NCI-H1417 (cell line): ENCODE measurements around the gene LMCD1.
A peak's percentile ranks its signal among the peaks of the same experiment; 100 is the strongest.
"Not testable (repeated sequence)": the region's sequence is repeated elsewhere in the genome, so short reads cannot be mapped to it uniquely, and the experiment has no call there.

Experiments used
- DNase-seq, 3 experiments: peaks; one replicate each; lab custom pipeline; 2025; lab: John Stamatoyannopoulos, UW

The LMCD1 gene

GRCh38 chr3:8560366-8561007 is 58.9 kb downstream of the LMCD1 start:
- no peak for DNase-seq

- DNase-seq = no peak
These were observed 59.7 kb downstream of the LMCD1 start for GRCh38 chr3:8561370-8561769.

DNA sequence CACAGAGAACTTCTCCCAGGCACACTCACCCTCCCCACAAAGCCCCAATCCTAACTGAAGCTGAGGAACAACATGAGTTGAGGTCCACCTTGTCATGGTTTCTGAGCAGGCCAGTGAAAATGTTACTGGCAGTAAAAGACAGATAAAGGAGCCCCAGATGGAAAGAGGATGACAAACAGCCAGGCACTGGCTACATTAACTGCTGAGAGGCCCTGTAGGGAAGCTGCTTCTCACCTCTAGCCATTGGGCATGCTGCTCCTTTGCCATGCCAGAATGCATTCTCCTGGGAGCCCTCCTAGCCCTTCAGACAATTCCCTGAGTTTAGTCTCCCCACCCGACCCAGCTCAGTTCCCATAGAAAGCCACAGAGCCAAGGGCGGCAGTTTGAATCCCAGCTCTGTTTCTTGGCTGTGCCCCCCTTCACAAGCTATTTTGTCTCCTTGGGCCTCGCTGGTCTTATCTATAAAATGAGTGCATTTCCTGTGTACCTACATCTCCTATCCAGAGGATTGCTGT is 60.5 kb downstream of the LMCD1 start:
- DNase-seq = no peak

GRCh38 chr3:8563146-8563545 is 61.5 kb downstream of the LMCD1 start:
- no peak for DNase-seq

DNA sequence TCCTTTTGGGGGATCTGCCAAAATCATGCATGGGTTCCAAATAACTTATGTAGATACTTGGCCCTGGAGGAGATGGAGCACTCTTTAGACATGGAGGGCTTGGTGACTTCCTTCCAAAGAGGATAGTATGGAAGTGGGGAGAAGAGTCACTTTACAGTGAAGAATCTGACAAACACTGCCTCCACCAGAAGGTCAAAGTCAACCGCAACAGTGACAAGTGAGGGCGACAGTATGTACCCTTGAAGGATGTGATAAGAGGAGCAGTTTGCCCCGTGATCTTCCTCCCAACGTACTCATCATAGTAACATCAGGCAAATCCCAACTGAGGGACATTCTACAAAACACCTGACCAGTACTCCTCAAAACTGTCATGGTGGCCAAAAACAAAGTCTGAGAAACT is 62.0 kb downstream of the LMCD1 start:
- no peak for DNase-seq

- no peak for DNase-seq
These were observed 63.8 kb downstream of the LMCD1 start for GRCh38 chr3:8565376-8565775.

DNA sequence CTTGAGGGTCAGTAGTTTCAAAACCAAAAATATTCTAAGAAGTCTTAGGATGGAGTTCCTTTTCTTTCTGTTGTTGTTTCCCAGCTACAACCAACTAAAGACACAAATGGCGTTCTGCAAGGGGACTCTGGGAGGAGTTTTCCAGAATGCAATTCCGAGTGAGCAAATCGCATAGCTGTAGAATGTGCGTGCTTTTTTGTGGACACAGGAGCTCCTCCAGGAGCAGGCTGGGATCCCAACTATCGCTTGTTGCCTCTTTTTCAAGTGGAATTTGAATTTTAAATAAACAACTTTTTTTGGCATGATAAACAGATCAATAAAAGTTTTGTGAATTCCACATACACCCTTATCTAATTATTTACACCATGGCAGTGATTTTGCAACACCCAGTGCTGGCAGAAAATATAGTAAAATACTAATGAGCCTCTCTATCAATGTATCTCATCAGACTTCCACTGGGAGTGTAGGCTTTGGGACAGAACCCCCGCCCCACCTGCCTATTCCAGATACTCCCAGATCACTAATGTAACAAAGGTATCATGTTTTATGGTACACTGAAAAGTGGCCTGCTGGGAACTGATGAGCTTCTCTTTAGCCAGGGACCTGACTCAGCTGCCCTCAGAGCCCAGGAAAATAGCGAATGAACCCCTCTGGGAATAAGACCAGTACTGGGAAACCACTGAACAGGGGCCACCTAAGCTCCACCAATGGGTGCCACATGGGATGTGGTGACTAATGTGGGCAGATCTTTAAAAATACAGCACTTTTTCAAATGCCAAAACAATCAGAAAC is 66.4 kb downstream of the LMCD1 start:
- no peak for DNase-seq

GRCh38 chr3:8571256-8571655 is 69.6 kb downstream of the LMCD1 start:
- no peak for DNase-seq

DNA sequence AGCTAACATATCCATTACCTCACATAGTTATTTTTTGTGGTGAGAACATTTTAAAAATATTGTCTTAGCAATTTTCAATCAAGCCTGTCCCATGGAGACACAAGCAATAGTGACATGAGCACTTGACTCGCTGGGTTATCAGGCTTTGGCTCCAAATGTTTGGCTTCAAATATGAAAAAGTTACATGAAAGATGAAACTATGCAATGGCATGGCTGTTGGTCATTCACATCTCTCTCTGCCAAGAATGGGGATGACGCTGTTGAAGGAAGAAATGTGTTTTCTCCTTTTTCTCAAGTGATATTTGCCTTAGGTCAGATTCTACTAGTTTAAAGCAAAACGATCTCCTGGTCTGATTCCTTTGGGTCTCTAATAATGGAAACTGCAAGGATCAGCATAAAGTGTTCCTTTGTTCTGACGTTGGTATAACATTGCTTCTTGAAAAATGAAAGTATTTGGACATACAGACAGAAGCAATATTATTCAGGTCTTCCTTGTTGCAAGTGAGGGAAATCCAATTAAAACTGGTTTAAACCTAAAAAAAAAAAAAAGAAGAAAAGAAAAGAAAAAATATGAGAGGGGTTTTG is 71.8 kb downstream of the LMCD1 start:
- DNase-seq = no peak

GRCh38 chr3:8574040-8574669 is 72.5 kb downstream of the LMCD1 start:
- DNase-seq = no peak

DNA sequence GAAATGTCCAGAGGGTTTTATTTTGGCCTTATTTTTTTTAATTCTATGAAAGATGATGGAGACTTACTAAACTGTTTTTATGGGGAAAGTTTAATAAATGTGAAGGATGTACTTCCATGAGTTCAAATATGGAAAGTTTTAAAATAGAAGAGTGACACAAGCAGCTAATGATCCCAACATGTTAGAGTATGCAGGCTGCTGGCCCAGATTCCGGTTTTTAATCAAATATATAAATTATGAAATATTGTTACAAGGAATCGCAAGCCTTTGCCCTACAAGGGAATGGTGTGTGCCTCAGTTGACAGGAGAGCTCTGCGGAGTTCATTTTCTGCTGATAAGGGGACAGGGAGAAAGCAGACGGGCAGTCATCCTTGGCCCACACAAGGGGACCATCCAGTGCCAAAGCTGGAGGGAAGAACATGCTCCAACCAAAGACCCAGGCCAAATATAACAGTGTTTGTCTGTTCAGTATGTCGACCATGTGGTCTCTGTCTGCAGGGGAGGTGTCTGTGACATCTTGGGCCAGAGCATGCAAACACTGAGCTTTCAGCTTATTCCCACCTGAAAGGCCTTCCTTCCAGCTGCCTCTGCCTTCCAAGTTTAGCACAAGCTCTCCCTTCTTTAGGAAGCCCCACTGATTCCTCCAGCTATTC is 73.2 kb downstream of the LMCD1 start:
- no peak for DNase-seq

DNA sequence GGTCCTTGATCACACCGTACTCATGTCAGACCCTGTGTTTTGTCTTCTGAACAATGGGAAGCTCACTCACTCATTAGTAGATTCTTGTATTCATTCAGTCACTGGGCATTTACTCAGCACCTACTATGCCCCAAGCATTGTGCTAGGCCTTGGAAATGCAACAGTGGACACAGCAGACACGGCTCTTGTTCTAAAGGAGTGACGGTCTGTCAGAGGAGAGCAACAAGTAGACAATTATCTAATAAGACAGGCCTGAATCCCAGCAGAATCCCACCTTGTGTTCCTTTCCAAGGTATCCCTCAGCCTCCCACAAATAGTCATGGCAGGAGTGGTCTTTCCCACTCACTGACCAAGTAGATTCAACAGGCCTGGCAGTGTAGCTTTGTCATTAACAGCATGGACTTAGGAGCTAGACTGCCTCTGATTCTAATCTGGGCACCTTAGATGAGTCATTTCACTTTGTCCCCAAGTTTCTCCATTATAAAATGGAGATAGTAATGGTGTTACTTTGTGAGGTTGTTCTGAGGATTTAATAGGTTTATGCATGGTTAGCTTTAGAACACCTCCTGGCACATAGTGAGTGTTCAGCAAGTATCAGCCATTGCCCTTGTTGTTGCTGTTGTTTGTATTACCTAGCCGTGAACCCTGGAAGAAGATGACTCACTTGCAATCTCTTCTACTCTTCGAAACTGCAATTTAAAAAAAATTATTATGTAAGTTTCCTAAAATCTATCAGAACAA is 73.9 kb downstream of the LMCD1 start:
- DNase-seq = no peak

DNA sequence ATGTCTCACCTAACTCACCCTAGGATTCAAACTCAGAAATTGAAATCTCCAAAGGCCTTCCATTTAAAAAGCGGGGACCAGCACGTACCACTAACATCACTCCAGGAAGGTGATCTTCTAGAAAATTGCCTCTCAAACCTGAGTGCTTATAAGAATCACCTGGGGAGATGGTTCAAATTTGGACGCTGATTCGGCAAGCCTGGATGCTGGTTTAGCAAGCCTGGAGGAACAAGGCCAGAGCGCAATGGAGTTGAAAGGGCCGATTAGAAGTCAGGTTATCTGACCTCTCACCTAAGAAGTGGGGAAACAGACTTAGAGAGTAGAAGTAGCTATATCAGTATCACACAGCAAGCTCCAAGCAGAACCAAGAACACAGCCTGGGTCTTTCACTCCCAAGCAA is 74.8 kb downstream of the LMCD1 start:
- DNase-seq = no peak

DNA sequence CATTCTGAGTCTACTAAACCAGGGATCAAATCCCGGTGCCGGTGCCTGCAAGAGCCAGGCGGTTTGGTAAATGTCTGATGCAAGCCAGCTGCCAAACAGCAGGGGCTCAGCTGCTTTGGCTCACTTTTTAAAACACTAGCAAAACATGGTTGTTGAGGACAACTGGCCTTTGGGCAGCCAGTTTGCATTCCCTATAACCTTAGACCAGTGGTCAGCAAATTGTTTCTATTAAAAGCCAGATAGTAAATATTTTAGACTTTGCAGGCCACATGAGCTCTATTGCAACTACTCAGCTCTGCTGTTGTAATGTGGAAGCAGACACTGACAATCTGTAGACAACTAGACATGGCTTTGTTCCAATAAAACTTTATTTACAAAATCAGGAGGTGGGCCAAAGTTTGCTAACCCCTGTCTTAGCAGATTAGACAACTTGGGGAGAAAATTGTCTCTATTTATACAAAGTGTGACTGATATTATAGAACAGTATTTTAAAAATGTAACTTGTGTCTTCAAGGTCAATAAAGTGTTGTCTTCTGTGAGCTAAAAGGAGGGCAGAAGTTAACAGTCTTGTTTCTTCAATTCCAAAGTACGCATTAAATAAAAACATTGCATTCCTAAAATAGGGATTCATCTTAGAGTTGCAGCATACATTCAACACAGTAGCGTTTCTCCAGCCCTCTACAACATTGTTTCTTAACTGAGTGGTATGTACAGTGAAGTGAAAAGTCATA is 75.4 kb downstream of the LMCD1 start:
- no peak for DNase-seq

DNA sequence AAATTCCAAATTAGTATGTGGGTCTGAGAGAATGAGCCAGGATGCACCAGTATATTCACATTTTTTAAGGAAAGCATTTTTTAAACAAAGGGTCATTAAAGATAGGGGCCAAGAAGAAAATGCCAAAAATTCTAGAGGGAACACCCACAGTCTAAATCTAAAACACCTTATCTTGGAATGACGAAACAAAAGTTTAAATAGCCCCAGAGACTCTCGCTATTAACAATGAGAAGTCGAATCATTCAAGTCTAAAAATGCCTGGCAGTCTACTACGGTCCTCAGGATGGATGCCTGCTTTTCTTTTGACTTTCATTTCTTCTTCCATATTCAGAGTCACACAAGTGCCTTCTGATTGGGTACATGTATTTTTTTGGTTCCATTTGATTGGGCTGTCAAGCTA is 76.7 kb downstream of the LMCD1 start:
- no peak for DNase-seq

- peak in 1 of 3 experiments; percentile 0 for DNase-seq
These were observed 77.5 kb downstream of the LMCD1 start for GRCh38 chr3:8579096-8579495.

GRCh38 chr3:8579943-8580342 is 78.3 kb downstream of the LMCD1 start:
- DNase-seq = no peak

DNA sequence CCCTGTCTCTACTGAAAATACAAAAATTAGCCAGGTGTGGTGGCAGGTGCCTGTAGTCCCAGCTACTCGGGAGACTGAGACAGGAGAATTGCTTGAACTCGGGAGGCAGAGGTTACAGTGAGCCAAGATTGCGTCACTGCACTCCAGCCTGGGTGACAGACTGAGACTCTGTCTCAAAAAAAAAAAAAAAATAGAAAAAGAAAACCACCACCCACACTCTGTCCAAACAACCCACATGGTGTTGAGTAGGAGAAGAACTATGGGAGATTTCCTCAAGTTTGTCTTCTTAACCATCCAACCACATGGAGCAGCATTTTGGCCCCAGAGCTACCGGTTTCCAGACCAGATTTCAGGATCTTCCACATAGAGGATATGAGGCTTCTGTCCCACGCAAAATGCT is 78.8 kb downstream of the LMCD1 start:
- not testable (repeated sequence) for DNase-seq

- DNase-seq = no peak
These were observed 79.8 kb downstream of the LMCD1 start for GRCh38 chr3:8581373-8581772.

DNA sequence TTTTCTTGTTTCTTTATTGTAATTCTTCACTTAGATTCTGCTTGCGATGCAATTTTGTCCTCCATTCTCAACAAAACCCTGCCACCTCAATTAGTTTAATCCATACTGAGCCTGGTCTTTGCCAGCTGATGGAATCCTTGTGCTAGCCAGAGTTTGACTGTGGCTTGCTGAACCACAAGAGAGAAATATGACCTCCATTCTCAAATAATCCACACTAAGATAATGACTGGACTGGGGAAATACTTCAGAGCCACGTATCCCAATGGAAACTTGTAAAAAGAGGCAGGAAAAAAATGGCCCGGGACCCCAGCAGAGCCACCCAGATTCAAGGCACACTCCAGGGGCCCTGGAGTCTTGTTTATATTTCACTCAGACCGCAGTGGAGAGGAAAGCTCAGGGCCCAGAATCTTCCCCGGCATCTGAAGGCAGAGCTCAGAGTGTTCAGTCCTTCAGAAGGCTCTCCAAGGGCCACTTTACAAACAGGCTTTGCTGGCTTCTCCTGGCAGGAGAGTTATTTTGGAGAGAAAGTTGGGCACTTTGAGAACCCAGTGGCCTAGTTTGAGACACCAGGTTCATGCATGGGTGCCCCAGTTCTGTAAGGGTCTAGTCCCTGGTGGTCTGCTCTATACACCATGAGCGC is 80.3 kb downstream of the LMCD1 start:
- DNase-seq = no peak
